ENCODE data around the gene TSR2. TPM values are rescaled to one million over a fixed set of nuclear protein-coding genes. Genes with fewer than 3 reads are reported as not detected.

Gene TSR2
- total RNA-seq, 1 donor from 2014 or later, result 11.4 TPM

GRCh38 chrX:54427837-54428424, 12.3 kb upstream of the TSR2 start:
- H3K36me3 ChIP-seq (ENCODE audit: control insufficient read depth, insufficient read depth, low read length), result no peaks in the 10 kb centered on the region
- TF ChIP-seq, protein P1, sequence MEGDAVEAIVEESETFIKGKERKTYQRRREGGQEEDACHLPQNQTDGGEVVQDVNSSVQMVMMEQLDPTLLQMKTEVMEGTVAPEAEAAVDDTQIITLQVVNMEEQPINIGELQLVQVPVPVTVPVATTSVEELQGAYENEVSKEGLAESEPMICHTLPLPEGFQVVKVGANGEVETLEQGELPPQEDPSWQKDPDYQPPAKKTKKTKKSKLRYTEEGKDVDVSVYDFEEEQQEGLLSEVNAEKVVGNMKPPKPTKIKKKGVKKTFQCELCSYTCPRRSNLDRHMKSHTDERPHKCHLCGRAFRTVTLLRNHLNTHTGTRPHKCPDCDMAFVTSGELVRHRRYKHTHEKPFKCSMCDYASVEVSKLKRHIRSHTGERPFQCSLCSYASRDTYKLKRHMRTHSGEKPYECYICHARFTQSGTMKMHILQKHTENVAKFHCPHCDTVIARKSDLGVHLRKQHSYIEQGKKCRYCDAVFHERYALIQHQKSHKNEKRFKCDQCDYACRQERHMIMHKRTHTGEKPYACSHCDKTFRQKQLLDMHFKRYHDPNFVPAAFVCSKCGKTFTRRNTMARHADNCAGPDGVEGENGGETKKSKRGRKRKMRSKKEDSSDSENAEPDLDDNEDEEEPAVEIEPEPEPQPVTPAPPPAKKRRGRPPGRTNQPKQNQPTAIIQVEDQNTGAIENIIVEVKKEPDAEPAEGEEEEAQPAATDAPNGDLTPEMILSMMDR (IDR thresholded peaks at IDR 0.05; ENCODE audit: insufficient read depth, low read length, poor library complexity, severe bottlenecking), result no peak

DNA sequence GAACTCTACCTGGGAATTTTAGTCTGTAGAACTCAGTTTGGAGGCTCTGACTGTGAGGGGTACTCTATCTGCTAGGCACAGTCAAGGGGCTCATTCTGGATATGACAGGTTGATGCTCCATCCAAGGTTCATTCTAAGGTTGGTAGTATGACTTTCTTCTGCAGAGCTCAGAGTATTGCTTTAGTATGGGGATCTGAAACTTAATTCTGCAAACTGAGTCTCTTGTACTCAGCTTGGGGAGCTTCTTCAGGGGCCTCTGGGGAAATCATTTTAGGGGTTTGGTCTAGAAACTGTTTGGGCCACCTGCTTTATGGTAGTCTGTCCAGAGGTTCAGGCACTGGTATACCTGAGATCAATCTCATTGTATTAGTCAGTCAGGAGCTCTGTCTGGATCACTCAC, 9.7 kb upstream of the TSR2 start:
- TF ChIP-seq, protein P1 (IDR thresholded peaks at IDR 0.05; ENCODE audit: insufficient read depth, low read length, poor library complexity, severe bottlenecking), result no peak
- no peaks in the 10 kb centered on the region for H3K27me3 ChIP-seq (ENCODE audit: control insufficient read depth, insufficient read depth, low read length)
- no peak for DNase-seq (ENCODE audit: low read depth)
- no peaks in the 10 kb centered on the region for H3K36me3 ChIP-seq (ENCODE audit: control insufficient read depth, insufficient read depth, low read length)
- no peak overlapping the region for H3K4me3 ChIP-seq (ENCODE audit: low read depth, low read length)

More at GRCh38 chrX:54427837-54428424, 12.3 kb upstream of the TSR2 start:
- Histone ChIP-seq H3K4me3 (ENCODE audit: low read depth, low read length) (no peak overlapping the region), H3K27me3 (ENCODE audit: control insufficient read depth, insufficient read depth, low read length) (no peaks in the 10 kb centered on the region)
- no peak for DNase-seq (ENCODE audit: low read depth)

DNA sequence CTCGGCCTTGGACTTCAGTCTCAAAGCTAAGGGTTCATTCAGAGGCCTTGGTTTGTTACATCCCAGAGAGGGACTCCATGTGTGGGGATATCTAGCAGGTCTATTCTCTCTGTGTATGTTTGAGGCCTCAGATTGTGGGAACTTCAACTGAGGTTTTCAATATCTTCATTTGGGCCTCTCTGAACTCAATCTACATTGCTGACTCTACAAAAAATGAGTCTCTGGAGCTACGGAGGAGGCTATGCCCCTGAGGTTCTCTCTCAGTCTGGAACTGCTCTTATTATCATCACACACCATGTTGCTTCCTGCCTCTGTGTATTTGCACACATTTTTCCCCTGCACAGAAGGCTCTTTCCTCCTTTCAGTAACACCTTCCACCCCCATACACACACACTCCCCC, 5.1 kb upstream of the TSR2 start:
- Histone ChIP-seq H3K4me3 (ENCODE audit: low read depth, low read length) (no peak overlapping the region), H3K27me3 (ENCODE audit: control insufficient read depth, insufficient read depth, low read length) (no peaks in the 10 kb centered on the region), H3K36me3 (ENCODE audit: control insufficient read depth, insufficient read depth, low read length) (no peaks in the 10 kb centered on the region)
- DNase-seq (ENCODE audit: low read depth), result no peak
- TF ChIP-seq, protein P1 (IDR thresholded peaks at IDR 0.05; ENCODE audit: insufficient read depth, low read length, poor library complexity, severe bottlenecking), result no peak

DNA sequence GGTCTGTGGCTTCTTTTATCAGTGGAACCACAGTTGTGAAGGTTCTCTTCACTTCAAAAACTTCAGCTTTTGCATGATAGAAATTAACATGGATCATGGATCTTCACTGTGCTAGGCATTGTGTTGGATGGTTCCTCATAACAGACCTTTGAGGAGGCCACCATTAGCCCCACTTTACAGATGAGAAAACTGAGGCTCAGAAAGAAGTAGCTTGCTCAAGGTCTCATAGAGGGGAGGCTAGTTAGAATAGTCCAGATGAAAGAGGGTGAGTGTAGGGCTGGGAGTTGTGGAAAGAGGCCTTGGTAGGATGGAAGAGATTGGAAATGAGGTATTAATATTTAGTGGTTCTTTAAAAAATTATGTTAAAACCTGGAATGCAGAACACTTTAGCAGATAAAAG, 2.6 kb downstream of the TSR2 start:
- no peaks in the 10 kb centered on the region for H3K36me3 ChIP-seq (ENCODE audit: control insufficient read depth, insufficient read depth, low read length)
- TF ChIP-seq, protein P1 (IDR thresholded peaks at IDR 0.05; ENCODE audit: insufficient read depth, low read length, poor library complexity, severe bottlenecking), result no peak
- no peak for DNase-seq (ENCODE audit: low read depth)
- H3K27me3 ChIP-seq (ENCODE audit: control insufficient read depth, insufficient read depth, low read length), result no peaks in the 10 kb centered on the region
- H3K4me3 ChIP-seq (ENCODE audit: low read depth, low read length), result no peak overlapping the region

GRCh38 chrX:54444752-54445151, 4.5 kb downstream of the TSR2 start:
- no peak overlapping the region for H3K4me3 ChIP-seq (ENCODE audit: low read depth, low read length)
- no peaks in the 10 kb centered on the region for H3K27me3 ChIP-seq (ENCODE audit: control insufficient read depth, insufficient read depth, low read length)
- no peak for DNase-seq (ENCODE audit: low read depth)
- H3K36me3 ChIP-seq (ENCODE audit: control insufficient read depth, insufficient read depth, low read length), result peaks cover 1% of the 10 kb centered on the region
- TF ChIP-seq, protein P1 (IDR thresholded peaks at IDR 0.05; ENCODE audit: insufficient read depth, low read length, poor library complexity, severe bottlenecking), result no peak

DNA sequence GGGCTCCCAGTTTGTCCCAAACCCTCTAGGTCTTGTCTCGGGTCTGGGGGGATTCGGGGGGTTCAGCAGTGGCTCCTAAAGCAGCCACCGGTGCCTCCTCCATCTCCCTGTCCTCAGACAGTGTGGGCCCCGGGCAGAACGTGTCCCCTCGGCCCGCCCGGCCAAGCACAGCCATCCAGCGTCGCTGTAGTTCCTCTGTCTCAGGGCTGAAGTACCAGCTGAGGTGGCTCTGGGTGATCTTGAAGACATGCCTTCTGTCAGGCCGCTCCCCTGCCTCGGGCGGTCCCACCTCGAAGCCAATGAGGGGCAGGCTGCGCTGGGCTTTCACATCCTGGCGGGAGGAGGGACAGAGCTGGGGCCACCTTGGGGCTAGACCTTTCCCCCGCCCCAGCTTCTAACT, 5.9 kb downstream of the TSR2 start:
- peaks cover 1% of the 10 kb centered on the region for H3K36me3 ChIP-seq (ENCODE audit: control insufficient read depth, insufficient read depth, low read length)
- H3K4me3 ChIP-seq (ENCODE audit: low read depth, low read length), result no peak overlapping the region
- TF ChIP-seq, protein P1 (IDR thresholded peaks at IDR 0.05; ENCODE audit: insufficient read depth, low read length, poor library complexity, severe bottlenecking), result no peak
- H3K27me3 ChIP-seq (ENCODE audit: control insufficient read depth, insufficient read depth, low read length), result no peaks in the 10 kb centered on the region
- no peak for DNase-seq (ENCODE audit: low read depth)

All from kidney epithelial cell (primary cell).